ENCODE measurements around the gene TEX53.

DNA sequence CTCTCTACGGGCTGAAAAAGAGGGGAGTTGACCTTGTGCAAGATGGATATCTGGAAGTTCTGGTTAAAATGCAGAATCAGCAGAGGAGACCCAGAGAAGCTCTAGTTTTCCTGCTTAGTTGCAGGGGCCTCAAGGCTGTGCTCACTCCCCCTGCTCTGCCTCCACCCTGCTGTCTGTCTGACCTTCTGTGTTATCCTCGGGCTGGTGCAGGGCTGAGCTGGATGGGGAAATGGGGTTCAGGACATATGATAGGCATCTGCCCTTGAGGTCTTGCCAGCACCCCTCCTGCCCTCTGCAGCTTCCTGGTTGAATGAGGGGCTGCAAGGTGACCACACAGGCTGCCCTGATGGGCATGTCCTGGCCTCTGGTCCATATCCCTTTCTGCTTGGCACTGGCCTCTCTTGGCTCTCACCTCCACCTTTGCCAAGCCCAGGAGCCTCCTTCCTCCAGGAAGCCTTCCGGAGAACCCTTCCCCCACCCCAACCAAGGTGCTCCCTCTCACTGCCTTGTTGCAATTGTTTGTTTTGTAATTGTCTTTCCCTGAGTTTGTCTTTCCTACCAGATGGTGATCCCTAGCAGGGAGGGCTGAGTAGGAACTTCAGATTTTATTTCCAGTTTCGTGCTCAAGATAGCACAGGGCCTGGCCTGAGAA, 45.2 kb downstream of the TEX53 start:
- TF ChIP-seq, protein P1, sequence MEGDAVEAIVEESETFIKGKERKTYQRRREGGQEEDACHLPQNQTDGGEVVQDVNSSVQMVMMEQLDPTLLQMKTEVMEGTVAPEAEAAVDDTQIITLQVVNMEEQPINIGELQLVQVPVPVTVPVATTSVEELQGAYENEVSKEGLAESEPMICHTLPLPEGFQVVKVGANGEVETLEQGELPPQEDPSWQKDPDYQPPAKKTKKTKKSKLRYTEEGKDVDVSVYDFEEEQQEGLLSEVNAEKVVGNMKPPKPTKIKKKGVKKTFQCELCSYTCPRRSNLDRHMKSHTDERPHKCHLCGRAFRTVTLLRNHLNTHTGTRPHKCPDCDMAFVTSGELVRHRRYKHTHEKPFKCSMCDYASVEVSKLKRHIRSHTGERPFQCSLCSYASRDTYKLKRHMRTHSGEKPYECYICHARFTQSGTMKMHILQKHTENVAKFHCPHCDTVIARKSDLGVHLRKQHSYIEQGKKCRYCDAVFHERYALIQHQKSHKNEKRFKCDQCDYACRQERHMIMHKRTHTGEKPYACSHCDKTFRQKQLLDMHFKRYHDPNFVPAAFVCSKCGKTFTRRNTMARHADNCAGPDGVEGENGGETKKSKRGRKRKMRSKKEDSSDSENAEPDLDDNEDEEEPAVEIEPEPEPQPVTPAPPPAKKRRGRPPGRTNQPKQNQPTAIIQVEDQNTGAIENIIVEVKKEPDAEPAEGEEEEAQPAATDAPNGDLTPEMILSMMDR (IDR thresholded peaks at IDR 0.05) = no peak
- TF ChIP-seq POLR2A (IDR thresholded peaks at IDR 0.05) = no peak

All from right lobe of liver (tissue), 4 donors.